ENCODE measurements around the gene PTPRT. TPM values are rescaled to one million over a fixed set of nuclear protein-coding genes. Genes with fewer than 3 reads are reported as not detected.

The PTPRT gene
- total RNA-seq, 6 experiments from 2014 or later: not detected

DNA sequence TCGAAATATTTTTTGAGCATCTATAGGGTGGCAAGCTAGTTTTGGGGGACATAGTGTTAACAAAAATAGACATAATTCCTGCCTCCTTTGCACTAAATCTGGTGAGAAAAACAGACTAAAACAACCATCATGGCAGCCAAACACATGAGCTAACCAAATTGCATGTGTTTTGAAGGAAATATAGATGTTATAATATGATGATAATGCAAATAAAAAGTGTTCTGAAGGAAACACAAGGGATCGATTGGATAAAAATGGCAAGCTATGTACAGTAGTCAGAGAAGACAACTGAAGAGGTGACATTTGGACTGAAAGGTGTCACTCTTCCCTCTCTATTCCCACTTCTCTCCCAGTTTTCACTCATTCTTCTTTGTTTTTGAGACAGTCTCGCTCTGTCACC, 706.9 kb downstream of the PTPRT start:
- no peak overlapping the region for H3K4me3 Mint-ChIP-seq
- peaks cover 40% of the 10 kb centered on the region for H3K9me3 Mint-ChIP-seq
- no peak for DNase-seq
- H3K36me3 Mint-ChIP-seq (ENCODE audit: low read depth): no peaks in the 10 kb centered on the region
- H3K27ac Mint-ChIP-seq: no peak overlapping the region
- H3K4me1 Mint-ChIP-seq (ENCODE audit: low read depth): no peaks in the 10 kb centered on the region
- TF ChIP-seq, protein P1, sequence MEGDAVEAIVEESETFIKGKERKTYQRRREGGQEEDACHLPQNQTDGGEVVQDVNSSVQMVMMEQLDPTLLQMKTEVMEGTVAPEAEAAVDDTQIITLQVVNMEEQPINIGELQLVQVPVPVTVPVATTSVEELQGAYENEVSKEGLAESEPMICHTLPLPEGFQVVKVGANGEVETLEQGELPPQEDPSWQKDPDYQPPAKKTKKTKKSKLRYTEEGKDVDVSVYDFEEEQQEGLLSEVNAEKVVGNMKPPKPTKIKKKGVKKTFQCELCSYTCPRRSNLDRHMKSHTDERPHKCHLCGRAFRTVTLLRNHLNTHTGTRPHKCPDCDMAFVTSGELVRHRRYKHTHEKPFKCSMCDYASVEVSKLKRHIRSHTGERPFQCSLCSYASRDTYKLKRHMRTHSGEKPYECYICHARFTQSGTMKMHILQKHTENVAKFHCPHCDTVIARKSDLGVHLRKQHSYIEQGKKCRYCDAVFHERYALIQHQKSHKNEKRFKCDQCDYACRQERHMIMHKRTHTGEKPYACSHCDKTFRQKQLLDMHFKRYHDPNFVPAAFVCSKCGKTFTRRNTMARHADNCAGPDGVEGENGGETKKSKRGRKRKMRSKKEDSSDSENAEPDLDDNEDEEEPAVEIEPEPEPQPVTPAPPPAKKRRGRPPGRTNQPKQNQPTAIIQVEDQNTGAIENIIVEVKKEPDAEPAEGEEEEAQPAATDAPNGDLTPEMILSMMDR (IDR thresholded peaks at IDR 0.05): no peak
- H3K27me3 Mint-ChIP-seq (ENCODE audit: insufficient read depth): peaks cover 1% of the 10 kb centered on the region; the same call in 1 of the 2 replicates

DNA sequence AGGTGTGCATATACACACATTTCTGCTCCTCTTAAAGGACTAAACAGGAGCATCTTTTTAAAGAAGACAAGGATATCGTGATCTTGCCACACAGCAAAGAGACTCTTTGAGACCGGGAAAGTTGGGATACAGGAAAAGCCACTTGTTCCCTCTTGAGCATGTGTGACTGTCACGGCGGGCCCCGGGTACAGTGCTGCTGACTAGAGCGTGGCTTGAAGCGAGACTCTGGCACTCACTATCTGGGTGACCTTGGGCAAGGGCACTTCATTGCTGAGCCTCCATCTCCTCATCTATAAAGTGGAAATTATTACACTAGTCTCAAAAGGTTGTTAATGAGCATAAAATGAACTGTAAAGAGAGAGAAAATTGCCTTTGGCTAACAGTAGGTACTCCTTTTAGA, 713.9 kb downstream of the PTPRT start:
- H3K27me3 Mint-ChIP-seq (ENCODE audit: insufficient read depth): no peaks in the 10 kb centered on the region
- H3K36me3 Mint-ChIP-seq (ENCODE audit: low read depth): no peaks in the 10 kb centered on the region
- H3K27ac Mint-ChIP-seq: no peak overlapping the region
- H3K4me1 Mint-ChIP-seq (ENCODE audit: low read depth): no peaks in the 10 kb centered on the region
- H3K9me3 Mint-ChIP-seq: peaks cover 36% of the 10 kb centered on the region
- TF ChIP-seq, protein P1 (IDR thresholded peaks at IDR 0.05): no peak
- H3K4me3 Mint-ChIP-seq: no peak overlapping the region
- no peak for DNase-seq

DNA sequence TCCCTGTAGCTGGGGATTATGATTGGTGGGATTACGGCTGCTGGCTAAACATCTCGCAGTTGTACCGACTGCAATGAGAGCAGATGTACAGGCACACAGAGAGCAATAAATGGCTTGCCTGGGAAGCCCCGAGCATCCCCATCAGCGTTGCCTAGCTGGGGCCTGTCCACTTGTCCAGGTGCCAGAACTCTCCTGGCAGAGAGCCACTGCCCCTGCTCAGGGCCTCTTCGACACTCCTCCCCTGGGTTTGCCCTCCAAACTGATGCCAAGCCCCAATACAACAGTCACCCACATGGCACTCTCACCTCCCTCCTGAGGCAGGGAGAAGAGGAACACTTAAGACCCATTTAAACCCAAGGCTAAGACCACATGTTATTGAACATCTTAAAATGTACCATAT, 715.1 kb downstream of the PTPRT start:
- Mint-ChIP-seq H3K4me1 (ENCODE audit: low read depth) (no peaks in the 10 kb centered on the region), H3K27me3 (ENCODE audit: insufficient read depth) (no peaks in the 10 kb centered on the region), H3K36me3 (ENCODE audit: low read depth) (no peaks in the 10 kb centered on the region)

DNA sequence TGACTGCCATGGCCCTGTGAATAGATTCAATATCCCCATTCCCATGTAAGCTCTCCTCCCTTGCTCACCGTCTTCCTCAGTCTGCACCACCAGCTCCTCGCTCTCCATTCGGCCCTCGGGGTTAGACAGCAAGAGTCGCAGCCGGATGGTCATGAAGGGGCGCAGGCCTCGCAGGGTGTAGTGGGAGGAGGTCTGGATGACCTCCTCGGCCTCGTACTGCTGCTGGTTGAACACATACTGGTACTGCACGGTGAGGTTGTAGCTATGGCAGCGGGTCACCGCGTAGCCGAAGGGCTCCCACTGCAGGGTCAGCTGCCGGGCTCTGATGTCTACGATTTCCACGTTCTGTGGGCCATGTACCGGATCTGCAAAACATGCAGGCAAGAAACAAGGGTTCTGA, 717.5 kb downstream of the PTPRT start:
- Mint-ChIP-seq H3K27me3 (ENCODE audit: insufficient read depth) (no peaks in the 10 kb centered on the region; the same call in 1 of the 2 replicates), H3K4me3 (no peak overlapping the region), H3K27ac (no peak overlapping the region), H3K36me3 (ENCODE audit: low read depth) (no peaks in the 10 kb centered on the region), H3K9me3 (peaks cover 53% of the 10 kb centered on the region), H3K4me1 (ENCODE audit: low read depth) (no peaks in the 10 kb centered on the region)
- TF ChIP-seq, protein P1 (IDR thresholded peaks at IDR 0.05): no peak
- DNase-seq: no peak

More for the DNA sequence above, 715.1 kb downstream of the PTPRT start:
- H3K27ac Mint-ChIP-seq: no peak overlapping the region
- TF ChIP-seq, protein P1 (IDR thresholded peaks at IDR 0.05): no peak
- no peak for DNase-seq
- H3K9me3 Mint-ChIP-seq: peaks cover 46% of the 10 kb centered on the region
- no peak overlapping the region for H3K4me3 Mint-ChIP-seq

DNA sequence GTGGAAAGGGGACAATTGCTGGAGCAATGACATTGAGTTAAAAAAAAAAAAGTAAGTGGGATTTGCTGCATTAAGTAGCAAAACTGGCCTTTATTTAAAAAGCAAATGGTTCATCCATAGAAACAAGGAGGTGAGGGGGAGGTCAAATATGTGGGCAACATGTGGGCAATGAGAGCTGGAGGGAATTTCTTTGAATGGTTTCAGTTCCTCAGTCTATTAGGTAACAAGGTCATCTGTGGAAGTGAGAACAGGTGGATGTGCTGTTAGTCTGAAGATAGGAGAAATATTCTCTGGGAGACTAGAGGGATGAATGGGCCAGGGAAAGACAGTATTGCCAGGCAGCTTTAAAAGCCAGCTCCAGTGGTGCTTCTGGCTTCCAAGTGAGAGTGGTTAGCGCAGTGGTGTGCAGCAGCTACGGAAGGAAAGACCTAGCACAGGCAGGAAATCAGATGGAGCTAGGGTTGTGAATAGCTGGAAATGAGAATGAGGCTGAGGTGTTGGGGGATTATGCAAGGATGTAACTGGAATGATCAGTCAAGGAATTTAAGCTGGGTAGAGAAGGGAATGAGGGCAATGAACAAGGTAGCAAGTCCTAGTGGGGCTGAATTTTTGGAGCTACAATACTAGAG, 727.6 kb downstream of the PTPRT start:
- H3K4me3 Mint-ChIP-seq: no peak overlapping the region
- H3K9me3 Mint-ChIP-seq: peaks cover 42% of the 10 kb centered on the region
- no peaks in the 10 kb centered on the region for H3K27me3 Mint-ChIP-seq (ENCODE audit: insufficient read depth)
- TF ChIP-seq, protein P1 (IDR thresholded peaks at IDR 0.05): no peak
- H3K36me3 Mint-ChIP-seq (ENCODE audit: low read depth): no peaks in the 10 kb centered on the region
- no peak overlapping the region for H3K27ac Mint-ChIP-seq
- H3K4me1 Mint-ChIP-seq (ENCODE audit: low read depth): no peaks in the 10 kb centered on the region
- DNase-seq: no peak
